Vagina (tissue), 2 donors: Measurements from ENCODE around the gene SLC25A24. TPM values are rescaled to one million over a fixed set of nuclear protein-coding genes. Genes with fewer than 3 reads are reported as not detected.
A peak's percentile ranks its signal among the peaks of the same experiment; 100 is the strongest.
"Not testable (repeated sequence)": the region's sequence is repeated elsewhere in the genome, so short reads cannot be mapped to it uniquely, and the experiment has no call there.

Experiments used
- DNase-seq, 2 donors: peaks; one replicate each; pipeline ENCODE4 v3.0.0-alpha.2; 2017; ENCODE audit errors: extremely low spot score in 2 of 2
- H3K27ac ChIP-seq: fragments of 200-600 bp; sonication (generic); one replicate; pipeline ENCODE4 v1.5.1; 2019
- H3K27me3 ChIP-seq: fragments of 200-600 bp; sonication (generic); one replicate; pipeline ENCODE4 v1.5.1; 2019
- H3K36me3 ChIP-seq, 2 donors: fragments of 200-600 bp; sonication (generic); one replicate each; pipeline ENCODE4 v1.5.1; 2017 to 2019
- H3K4me1 ChIP-seq: fragments of 200-600 bp; sonication (generic); one replicate; pipeline ENCODE4 v1.5.1; 2019
- H3K4me3 ChIP-seq, 2 donors: fragments of 200-600 bp; sonication (generic); 1 replicate in 1 of 2; 2 replicates in 1 of 2; pipeline ENCODE4 v1.5.1; 2016 to 2019
- H3K9me3 ChIP-seq: fragments of 200-600 bp; sonication (generic); one replicate; pipeline ENCODE4 v1.5.1; 2019
- POLR2A ChIP-seq, 2 donors: fragments of 450-650 bp; IDR thresholded peaks; one replicate each; pipeline ENCODE4 v1.6.1; 2017; ENCODE audit warnings: antibody characterized with exemption in 2 of 2, mild to moderate bottlenecking in 2 of 2, moderate library complexity in 2 of 2
- POLR2AphosphoS5 ChIP-seq, 2 donors: sonication (generic); formaldehyde crosslinking; IDR thresholded peaks; one replicate each; pipeline ENCODE4 v1.9.0; 2017; ENCODE audit warnings: antibody characterized with exemption in 2 of 2, mild to moderate bottlenecking in 2 of 2, low read depth in 1 of 2; ENCODE audit not compliant: insufficient read depth in 1 of 2
- intact Hi-C: fragments of 100-400 bp; cut with DNase I; formaldehyde crosslinking; loops from one replicate; pipeline ENCODE4 v1.15.1; 2023
- total RNA-seq: library from RNA; depleted of rRNA; stranded (reverse); fragments of >200 nt; gene quantifications from one replicate; pipeline ENCODE4 v1.2.3, GENCODE V29; 2016
- TF ChIP-seq, protein P1 (sequence below), 3 experiments: fragments of 450-650 bp in 2 of 3; fragments of 200-600 bp in 1 of 3; sonication (generic) in 1 of 3; IDR thresholded peaks; one replicate each; pipeline ENCODE4 v1.5.1; 2017 to 2019; ENCODE audit warnings: antibody characterized with exemption in 3 of 3, mild to moderate bottlenecking in 2 of 3, moderate library complexity in 2 of 3

SLC25A24 gene
- total RNA-seq, 1 donor from 2014 or later: 30.7 TPM

DNA sequence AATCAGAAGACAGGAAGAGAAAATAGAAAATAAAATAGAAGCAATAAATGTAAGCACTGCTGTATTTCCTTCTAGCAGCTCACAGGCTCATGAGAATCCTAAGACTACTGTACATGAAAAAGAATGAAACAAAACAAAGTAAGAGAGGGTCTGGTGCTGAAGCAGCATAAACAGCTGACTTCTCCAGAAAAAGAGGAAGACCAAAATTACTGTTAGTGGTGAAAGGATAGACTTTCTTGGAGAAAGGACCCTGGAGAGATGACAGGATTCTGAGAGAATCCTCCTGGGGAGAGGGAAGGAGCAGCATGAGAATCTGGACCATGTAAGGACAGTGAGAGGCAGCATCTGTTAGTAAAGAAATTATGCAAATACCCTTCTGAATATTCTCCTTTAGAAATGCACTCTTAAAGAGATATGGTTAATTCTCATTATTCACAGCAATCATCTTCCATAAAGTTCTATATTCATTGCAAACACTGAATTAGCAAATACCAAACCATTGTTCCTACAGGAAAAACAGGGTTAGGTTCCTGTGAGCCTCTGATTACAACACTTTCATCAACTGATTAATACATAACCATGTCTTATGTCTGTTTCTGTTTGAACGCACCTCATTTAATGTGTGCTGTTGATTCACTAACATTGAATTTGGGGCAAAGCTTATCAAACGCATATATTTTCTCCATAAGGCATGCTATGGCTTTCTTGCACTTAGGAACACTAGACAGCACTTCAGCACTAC lies 17.0 kb downstream of the SLC25A24 start:
- Histone ChIP-seq H3K4me3 (no peak overlapping the region), H3K9me3 (no peaks in the 10 kb centered on the region), H3K27ac (no peak overlapping the region), H3K36me3 (peaks cover 0 to 36% of the 10 kb centered on the region in 2 donors), H3K4me1 (no peaks in the 10 kb centered on the region), H3K27me3 (no peaks in the 10 kb centered on the region)
- intact Hi-C loops: no loop called here
- TF ChIP-seq POLR2A (IDR thresholded peaks at IDR 0.05) (no peak), POLR2AphosphoS5 (IDR thresholded peaks at IDR 0.05; ENCODE audit: insufficient read depth in 1 of 2, low read depth in 1 of 2) (no peak)
- TF ChIP-seq, protein P1, sequence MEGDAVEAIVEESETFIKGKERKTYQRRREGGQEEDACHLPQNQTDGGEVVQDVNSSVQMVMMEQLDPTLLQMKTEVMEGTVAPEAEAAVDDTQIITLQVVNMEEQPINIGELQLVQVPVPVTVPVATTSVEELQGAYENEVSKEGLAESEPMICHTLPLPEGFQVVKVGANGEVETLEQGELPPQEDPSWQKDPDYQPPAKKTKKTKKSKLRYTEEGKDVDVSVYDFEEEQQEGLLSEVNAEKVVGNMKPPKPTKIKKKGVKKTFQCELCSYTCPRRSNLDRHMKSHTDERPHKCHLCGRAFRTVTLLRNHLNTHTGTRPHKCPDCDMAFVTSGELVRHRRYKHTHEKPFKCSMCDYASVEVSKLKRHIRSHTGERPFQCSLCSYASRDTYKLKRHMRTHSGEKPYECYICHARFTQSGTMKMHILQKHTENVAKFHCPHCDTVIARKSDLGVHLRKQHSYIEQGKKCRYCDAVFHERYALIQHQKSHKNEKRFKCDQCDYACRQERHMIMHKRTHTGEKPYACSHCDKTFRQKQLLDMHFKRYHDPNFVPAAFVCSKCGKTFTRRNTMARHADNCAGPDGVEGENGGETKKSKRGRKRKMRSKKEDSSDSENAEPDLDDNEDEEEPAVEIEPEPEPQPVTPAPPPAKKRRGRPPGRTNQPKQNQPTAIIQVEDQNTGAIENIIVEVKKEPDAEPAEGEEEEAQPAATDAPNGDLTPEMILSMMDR (IDR thresholded peaks at IDR 0.05): no peak
- DNase-seq: no peak

DNA sequence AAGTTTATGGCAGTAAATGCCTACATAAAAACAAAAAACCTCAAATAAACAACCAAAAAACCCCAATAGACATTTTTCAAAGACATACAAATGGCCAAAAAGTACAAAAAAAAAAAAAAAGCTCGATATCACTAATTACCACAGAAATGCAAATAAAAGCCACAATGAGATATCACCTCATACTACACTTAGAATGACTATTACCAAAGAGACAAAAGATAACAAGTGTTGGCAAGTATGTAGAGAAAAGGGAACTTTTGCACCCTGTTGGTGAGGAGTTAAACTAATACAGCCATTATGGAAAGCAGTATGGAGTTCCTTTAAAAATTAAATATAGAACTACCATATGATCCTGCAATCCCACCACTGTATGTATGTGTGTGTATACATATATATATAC lies 21.1 kb downstream of the SLC25A24 start:
- H3K4me3 ChIP-seq: no peak overlapping the region
- H3K9me3 ChIP-seq: no peaks in the 10 kb centered on the region
- TF ChIP-seq POLR2A (IDR thresholded peaks at IDR 0.05) (no peak), POLR2AphosphoS5 (IDR thresholded peaks at IDR 0.05; ENCODE audit: insufficient read depth in 1 of 2, low read depth in 1 of 2) (no peak)
- TF ChIP-seq, protein P1 (IDR thresholded peaks at IDR 0.05): no peak
- DNase-seq: no peak
- H3K4me1 ChIP-seq: no peaks in the 10 kb centered on the region
- H3K27me3 ChIP-seq: no peaks in the 10 kb centered on the region
- H3K27ac ChIP-seq: no peak overlapping the region
- peaks cover 0 to 36% of the 10 kb centered on the region in 2 donors for H3K36me3 ChIP-seq
- intact Hi-C loops: no loop called here

DNA sequence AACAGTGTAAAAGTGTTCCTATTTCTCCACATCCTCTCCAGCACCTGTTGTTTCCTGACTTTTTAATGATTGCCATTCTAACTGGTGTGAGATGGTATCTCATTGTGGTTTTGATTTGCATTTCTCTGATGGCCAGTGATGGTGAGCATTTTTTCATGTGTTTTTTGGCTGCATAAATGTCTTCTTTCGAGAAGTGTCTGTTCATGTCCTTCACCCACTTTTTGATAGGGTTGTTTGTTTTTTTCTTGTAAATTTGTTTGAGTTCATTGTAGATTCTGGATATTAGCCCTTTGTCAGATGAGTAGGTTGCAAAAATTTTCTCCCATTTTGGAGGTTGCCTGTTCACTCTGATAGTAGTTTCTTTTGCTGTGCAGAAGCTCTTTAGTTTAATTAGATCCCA lies 37.7 kb downstream of the SLC25A24 start:
- H3K36me3 ChIP-seq: peaks cover 0 to 11% of the 10 kb centered on the region in 2 donors
- DNase-seq, H3K4me1 ChIP-seq, H3K27ac ChIP-seq, intact Hi-C loops, H3K9me3 ChIP-seq, H3K4me3 ChIP-seq, H3K27me3 ChIP-seq: not testable (repeated sequence)

DNA sequence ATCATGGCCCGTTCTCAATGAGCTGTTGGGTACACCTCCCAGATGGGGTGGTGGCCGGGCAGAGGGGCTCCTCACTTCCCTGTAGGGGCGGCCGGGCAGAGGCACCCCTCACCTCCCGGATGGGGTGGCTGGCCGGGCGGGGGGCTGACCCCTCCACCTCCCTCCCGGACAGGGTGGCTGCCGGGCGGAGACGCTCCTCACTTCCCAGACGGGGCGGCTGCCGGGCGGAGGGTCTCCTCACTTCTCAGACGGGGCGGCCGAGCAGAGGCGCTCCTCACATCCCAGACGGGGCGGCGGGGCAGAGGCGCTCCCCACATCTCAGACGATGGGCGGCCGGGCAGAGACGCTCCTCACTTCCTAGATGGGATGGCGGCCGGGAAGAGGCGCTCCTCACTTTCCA lies 40.2 kb downstream of the SLC25A24 start:
- H3K9me3 ChIP-seq, H3K4me3 ChIP-seq, intact Hi-C loops, H3K27ac ChIP-seq, H3K4me1 ChIP-seq, H3K27me3 ChIP-seq, DNase-seq: not testable (repeated sequence)
- H3K36me3 ChIP-seq: peaks cover 0 to 21% of the 10 kb centered on the region in 2 donors

DNA sequence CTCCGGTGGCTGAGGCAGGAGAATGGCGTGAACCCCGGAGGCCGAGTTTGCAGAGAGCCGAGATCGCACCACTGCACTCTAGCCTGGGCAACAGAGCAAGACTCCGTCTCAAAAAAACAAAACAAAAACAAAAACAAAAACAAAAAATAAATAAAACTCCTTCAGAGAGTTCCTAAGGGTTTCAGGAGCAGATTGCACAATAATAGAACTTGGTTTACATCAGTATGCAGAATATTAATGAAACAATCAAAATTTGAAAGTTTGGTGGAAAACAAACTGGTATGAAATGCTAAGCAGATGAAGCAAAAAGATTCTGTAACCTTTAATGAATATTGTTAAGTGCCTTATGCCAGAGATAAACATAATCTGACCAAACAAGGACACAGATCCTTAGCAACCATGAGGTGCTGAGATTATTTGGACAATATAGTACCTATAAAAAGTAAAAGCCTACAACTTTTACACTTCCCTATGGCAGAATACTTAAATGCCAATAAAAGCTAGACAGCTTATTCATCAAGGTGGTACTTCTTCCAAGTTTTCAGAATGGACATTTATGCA lies 41.2 kb downstream of the SLC25A24 start:
- H3K27me3 ChIP-seq: no peaks in the 10 kb centered on the region
- H3K27ac ChIP-seq: no peak overlapping the region
- intact Hi-C loops: no loop called here
- TF ChIP-seq POLR2A (IDR thresholded peaks at IDR 0.05) (no peak), POLR2AphosphoS5 (IDR thresholded peaks at IDR 0.05; ENCODE audit: insufficient read depth in 1 of 2, low read depth in 1 of 2) (no peak)
- TF ChIP-seq, protein P1 (IDR thresholded peaks at IDR 0.05): no peak
- no peaks in the 10 kb centered on the region for H3K4me1 ChIP-seq
- peaks cover 0 to 30% of the 10 kb centered on the region in 2 donors for H3K36me3 ChIP-seq
- no peaks in the 10 kb centered on the region for H3K9me3 ChIP-seq
- H3K4me3 ChIP-seq: no peak overlapping the region
- DNase-seq: no peak

DNA sequence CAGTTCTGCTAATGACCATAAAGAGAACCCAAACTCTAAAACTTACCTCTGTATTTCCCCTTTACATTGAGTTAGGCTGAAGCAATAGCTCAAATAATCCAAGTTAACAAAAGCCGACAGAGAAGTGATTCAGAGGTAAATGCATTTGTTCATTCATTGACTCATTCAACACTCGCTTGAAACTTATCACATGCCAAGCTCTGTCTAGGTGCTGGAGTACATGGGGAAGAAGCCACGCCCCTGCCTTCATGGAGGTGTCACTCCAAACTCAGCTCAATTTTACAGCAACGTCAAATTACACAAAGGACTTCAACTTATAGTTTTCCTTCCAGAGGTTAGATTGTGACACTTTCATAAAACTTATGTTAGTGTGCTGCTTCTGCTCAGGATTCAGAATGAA lies 45.8 kb downstream of the SLC25A24 start:
- H3K27ac ChIP-seq: no peak overlapping the region
- no peak for DNase-seq
- no peak overlapping the region for H3K4me3 ChIP-seq
- H3K36me3 ChIP-seq: peaks cover 0 to 47% of the 10 kb centered on the region in 2 donors
- H3K27me3 ChIP-seq: no peaks in the 10 kb centered on the region
- intact Hi-C loops: no loop called here
- H3K4me1 ChIP-seq: no peaks in the 10 kb centered on the region
- no peaks in the 10 kb centered on the region for H3K9me3 ChIP-seq
- TF ChIP-seq POLR2AphosphoS5 (IDR thresholded peaks at IDR 0.05; ENCODE audit: insufficient read depth in 1 of 2, low read depth in 1 of 2): peak in 1 of 2 donors; percentile 28
- TF ChIP-seq, protein P1 (IDR thresholded peaks at IDR 0.05): no peak
